Ureter (tissue), 1 donor: Measurements from ENCODE around the gene LIN37. TPM values are rescaled to one million over a fixed set of nuclear protein-coding genes. Genes with fewer than 3 reads are reported as not detected.
"Not testable (repeated sequence)": the region's sequence is repeated elsewhere in the genome, so short reads cannot be mapped to it uniquely, and the experiment has no call there.

Experiments
- DNase-seq: peaks from one replicate; pipeline ENCODE4 v3.0.0-alpha.2; 2020; ENCODE audit warnings: low spot score
- total RNA-seq: library from RNA; stranded (reverse); gene quantifications from one replicate; pipeline ENCODE4 v1.2.4, GENCODE V29; 2023
- donor health status: DM: yes; HTN: yes; CAD: no.

The LIN37 gene
- total RNA-seq, 1 donor from 2014 or later, result 7.2 TPM

DNA sequence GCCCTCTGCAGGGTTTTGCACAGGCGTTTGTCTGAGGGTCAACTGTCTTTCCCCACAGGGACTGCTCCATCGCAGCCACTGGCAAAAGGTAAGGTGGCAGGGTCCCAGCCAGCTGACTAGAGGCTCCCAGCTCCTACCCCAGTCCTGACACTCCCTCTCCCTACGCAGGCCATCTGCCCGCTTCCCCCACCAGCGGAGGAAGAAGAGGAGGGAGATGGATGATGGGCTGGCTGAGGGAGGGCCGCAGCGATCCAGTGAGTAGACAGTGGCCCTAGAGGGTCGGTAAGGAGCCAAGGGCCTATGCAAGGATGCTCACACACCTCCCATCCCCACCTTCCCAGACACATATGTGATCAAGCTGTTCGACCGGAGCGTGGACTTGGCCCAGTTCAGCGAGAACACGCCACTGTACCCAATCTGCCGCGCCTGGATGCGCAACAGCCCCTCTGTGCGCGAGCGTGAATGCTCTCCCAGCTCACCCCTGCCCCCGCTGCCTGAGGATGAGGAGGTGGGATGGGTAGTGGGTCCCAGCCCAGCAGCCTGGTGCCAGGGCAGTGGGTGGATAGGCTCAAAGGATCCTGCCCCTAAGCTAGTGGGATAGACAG lies 4.5 kb downstream of the LIN37 start:
- DNase-seq, result no peak

DNA sequence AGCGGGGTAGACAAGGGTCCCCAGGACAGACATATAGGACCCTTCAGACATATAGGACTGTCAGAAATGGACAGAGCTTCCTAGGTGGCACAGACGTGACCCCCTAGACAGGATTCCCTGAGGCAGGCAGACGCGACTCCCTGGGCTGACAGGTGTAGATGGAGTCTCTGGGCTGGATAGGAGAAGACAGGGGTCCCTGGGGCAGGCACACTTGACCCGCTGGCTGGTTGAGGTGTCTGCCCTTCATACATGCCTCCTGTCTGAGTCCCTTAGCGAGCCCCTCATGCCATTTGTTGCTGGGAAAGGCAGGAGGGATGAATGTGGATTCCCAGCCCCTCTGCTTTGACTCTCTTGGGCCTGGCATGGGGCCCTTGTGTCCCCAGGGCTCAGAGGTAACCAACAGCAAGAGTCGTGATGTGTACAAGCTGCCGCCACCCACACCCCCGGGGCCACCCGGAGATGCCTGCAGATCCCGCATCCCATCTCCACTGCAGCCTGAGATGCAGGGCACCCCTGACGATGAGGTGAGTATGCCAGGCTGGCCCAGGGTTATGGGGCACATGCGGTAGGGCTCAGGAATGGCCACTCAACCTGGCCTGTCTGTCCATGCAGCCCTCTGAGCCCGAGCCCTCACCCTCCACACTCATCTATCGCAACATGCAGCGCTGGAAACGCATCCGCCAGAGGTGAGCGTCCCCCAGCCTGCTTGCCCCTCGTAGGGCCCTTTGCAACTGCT lies 5.4 kb downstream of the LIN37 start:
- DNase-seq, result peak; percentile 45

DNA sequence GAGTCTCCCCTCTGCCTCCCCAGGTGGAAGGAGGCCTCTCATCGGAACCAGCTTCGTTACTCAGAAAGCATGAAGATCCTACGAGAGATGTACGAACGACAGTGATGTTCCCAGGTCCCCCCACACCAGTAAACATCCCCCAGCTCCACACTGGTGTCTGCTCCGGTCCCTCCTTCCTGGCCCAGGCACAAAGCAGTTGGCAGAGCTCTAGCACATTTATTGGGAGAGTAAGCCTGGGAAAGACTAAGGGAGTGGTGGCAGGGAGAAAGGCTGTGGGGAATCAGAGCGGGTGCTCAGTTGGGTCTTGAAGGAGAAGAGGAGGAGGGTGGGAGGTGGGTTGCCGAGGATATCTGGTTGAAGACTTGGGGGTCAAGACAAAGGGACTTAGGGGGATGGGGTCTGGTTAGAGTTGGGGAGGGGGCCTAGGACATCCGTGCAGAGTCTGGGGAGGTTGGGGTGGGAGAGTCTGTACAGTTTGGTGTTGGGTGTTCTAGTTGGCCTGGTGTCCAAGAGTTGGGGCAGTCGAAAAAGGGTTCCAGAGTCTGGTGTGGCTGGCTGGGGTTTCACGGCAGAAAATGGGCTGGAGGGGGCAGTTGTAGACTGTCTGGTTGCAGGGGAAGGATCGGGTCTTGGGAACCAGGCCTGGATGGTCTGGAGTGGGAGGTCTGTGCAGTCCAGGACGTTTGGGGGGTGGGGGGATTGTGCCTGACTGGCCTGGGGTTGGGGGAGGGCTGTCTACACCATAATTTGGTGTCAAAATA lies 6.2 kb downstream of the LIN37 start:
- peak; percentile 44 for DNase-seq

DNA sequence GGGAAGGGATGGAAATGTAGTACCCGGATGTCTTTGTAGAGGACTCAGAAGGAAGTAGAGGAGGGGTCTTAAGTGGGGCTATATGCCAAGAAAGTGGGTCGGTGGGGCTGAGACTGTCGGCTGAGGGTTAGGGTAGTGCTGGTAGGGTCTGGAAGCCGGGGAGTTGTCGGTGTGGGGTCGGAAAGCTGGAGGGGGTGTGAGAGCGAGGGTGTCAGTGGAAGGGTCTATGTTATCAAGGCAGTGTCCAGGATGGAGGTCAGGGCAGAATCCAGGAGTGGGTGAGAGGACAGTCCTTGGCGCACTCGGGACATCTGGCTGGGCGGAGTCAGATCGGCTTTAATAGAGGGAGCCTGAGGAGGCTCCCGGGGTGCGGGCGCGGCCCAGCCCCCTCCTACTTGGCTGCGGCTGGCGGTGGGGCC lies 6.8 kb downstream of the LIN37 start:
- DNase-seq, result no peak

DNA sequence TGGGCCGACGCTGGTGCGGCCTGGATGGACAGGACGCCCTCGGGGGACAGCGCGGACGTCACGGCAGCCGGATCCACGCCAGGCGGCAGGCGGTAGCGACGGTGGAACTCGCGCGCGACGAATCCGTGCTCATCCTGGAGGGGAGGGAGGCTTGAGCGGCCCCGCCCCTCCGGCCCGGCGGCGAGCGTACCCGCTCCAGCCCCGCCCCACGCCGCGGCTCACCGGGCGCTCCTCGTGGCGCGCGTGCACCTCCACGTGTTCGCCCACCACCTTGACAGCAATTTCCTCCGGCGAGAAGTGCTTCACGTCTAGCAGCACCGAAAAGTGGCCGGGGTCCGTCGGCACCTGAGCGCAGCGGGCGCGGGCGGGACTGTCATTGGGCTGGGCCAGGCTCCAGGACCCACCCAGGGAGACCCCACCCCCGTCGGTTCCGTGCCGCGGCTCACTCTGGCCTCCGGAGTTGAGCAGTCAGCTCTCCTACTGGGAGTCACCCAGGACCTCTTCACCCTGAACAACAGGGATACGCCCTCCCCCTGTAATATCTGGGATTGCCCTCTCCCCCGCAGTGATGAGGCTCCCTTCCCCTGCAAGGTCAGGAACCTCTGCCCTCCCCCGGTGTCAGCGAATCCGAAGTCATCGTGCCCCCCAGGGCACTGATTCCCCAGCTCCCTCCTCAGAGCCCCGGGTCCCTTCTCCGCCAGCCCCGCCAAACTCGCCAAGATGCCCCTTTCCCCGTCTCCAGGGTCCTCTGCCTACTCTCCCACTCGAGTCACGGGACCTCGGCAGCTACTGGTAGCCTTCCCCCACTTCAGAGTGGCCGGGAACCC lies 7.4 kb downstream of the LIN37 start:
- DNase-seq, result peak; percentile 85

DNA sequence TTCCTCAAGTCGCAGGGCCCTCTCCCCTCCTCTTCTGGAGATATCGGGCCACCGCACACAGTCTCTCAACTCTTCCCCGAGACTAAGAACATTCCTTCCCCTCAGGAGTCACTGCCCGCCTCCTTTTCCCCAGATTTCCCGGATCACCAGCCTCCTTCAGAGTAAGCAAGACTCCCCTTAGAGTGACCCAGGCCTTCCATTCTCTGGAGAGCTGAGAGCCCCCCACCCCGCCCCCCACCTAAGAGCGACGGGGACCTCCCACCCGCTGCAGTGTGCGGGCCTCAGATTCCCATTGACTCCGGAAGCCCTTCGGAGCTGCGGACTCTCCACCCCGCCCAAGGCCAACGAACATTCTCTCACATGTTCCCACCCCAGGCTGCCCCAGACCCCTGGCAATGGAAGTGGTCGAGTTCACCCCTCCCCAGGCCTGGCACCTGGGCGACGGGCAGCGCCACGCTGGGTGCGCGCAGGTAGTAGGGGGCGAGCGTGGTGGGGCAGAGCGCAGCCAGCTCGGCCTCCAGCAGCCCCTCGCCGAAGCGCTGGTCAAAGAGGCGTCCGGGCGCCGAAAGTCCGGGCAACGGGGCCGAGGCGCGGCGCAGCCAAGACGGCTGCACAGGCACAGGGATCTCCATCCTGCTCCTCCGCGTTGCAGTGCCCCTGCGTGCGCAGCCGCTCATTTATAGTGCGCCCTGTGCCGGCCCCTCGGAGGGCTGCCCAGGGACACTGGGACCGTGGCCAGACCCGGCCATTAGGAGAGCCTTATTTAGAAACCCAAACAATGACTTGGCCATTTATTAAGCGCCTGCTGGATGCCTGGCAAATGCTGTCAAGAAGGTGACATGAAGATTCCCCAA lies 8.2 kb downstream of the LIN37 start, which contains the start of gene HSPB6:
TSS of gene HSPB6 (minus strand) at position 653 of the 854 bp plus-strand sequence. CDS start at position 632, 21 bp downstream.
- peak; percentile 77 for DNase-seq

DNA sequence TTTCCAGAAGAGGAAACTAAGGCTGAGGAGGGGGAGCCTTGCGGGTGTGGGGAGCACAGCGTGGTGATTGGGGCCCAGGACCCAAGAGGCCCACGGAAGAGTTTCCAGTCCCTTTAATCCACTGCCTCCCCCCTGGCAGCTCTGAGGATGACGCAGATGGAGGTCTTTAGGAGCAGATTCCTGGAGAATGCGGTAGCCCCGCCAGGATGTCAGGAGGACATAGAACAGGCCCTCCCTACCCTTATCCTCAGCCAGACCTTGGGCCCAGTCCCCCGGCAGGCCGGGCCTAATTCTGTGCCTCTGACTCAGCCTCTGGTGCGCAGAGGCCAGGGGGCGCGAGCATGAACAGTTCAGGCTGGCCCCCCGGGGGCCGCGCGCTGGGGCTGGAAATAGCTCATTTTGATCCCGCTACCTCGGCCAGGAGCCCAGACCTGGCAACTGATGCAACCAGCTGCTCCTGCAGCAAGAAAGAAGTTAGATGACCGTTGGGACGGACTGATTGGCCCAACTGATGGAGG lies 8.9 kb downstream of the LIN37 start:
- peak; percentile 81 for DNase-seq

DNA sequence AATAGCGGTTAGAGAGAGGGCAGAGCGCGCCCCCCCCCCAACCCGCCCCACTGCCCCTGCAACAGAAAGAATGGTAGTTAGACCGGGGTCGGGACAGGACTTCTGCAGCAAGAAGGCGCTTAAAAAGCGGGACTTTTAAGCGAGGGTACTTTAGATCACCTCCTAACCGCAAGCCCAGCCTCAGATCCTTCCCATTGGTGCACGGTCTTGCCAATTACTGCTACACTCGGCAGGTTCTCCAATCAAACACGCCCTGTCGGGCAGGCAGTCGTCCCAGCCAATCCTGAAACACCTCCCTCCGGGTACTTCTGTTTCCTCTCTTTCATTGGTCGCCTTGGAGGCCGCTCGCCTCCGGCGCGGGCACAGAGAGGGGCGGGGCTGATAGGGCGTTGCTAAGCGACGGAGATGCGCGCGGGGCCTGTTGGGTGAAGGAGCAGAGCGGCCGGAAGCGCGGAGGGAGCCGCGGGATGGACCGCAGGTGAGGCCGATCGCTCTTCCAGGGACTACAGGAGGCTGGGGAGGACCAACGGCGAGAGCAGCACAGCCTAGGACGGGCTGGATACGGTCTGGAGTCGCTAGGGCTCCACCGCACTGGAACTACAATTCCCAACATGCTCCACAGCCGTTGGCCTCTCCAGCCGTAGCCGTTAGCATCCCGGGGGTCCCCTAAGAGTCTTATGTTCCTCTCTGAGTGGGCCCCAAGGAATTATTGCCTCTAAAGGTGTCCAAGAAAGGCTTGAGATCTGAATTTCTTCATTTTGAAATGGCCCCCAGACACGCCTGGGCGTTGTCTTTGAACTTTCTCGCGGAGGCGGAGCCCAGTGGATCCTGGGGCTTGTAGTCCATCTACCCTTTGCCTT lies 9.6 kb downstream of the LIN37 start, which contains the start of gene PROSER3:
TSS of gene PROSER3 (plus strand) at position 428 of the 860 bp plus-strand sequence. CDS start at position 468, 40 bp downstream.
- peak; percentile 99 for DNase-seq

DNA sequence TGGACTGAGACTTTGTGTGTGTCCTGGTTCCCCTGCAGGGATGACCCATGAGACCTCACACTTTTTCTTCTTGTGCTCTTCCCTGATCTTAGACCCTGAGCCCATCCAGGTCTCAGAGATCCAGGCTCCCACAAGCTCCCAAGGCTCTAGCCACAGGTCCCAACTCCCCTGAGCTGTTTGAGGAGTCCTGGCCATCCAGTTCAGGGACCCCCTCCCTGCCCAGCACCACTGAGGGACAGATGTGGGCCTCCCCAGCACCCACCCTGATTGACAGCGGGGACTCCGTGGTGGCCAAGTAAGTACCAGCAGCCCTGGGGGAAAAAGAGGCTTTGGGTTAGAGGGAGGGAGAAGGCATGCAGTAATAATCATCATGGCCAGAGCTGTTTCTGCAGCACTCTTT lies 11.3 kb downstream of the LIN37 start:
- DNase-seq, result no peak

DNA sequence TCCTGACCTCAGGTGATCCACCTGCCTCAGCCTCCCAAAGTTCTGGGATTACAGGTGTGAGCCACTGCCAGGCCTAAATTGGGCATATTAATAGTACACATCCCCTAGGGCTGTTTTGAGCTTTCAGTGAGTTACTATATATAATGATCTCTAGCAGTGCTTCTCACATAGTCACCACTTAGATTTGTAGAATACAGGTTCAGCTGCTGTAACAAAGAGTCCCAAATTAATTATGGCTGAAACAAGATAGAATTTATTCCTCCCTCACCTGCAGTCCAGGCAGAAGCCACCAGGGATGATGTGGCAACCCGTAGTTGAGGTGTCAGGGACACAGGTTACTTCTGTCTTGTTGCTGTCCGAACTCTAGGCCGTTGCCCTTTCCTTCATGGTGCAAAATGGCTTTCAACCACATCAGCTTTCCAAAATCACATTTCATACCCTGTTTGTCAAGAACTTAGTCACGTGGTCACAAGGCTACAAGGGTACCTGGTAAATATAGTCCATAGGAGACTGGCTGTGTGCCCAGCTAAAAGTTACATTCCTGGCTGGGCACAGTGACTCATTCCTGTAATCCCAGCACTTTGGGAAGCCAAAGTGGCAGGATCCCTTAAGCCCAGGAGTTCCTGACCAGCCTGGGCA lies 12.5 kb downstream of the LIN37 start:
- no peak for DNase-seq

DNA sequence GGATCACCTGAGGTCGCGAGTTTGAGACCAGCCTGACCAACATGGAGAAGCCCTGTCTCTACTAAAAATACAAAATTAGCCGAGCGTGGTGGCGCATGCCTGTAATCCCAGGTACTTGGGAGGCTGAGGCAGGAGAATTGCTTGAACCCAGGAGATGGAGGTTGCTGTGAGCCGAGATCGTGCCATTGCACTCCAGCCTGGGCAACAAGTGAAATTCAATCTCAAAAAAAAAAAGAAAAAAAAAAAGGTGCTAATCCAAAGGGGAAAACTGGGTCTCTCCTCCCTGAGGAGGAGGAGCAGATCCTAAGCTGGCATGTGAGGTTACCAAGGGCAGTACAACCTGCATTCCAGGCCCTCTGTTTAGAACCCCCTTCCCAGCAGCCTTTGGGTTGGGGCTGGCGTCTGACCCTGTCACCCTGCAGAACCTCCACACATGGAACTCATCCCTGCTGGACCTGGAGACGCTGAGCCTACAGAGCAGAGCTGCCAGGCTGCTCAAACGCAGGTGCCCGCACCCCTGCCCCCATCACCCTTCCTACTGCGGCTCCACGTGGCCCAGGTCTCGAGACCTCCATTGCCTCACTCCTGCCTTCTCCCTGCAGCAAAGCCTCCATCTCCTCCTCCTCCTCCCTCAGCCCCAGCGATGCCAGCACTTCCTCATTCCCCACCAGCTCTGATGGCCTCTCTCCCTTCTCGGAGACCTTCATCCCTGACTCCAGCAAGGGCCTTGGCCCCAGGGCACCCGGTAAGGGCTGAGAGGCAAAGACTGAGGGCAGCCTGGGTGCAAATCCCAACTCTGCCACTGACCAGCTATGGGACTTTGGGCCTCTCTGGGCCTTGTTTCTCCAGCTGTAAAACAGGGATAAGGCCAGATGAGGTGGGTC lies 16.3 kb downstream of the LIN37 start:
- no peak for DNase-seq

DNA sequence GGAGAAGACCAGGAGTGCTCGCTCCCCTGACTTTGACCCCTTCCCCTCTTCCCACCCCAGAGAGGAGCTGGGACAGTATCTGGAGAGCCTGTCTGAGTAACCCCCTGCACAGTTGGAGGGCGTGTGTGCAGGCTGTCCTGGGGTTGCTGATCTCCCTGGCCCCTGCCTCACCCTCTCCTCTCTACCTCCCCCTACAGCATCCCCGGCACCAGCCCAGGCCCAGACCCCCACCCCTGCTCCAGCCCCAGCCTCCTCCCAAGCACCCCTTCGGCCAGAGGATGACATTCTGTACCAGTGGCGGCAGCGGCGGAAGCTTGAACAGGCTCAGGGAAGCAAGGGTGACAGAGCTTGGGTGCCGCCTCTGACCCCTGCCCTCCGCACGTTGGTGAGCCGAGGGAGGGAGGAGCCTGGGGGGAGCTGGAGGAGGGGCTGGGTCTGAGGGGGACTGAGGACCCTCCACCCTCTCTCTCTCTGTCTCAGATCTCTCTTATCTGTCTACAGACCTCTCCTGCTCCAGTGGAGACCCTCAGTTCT lies 18.3 kb downstream of the LIN37 start:
- DNase-seq, result no peak

DNA sequence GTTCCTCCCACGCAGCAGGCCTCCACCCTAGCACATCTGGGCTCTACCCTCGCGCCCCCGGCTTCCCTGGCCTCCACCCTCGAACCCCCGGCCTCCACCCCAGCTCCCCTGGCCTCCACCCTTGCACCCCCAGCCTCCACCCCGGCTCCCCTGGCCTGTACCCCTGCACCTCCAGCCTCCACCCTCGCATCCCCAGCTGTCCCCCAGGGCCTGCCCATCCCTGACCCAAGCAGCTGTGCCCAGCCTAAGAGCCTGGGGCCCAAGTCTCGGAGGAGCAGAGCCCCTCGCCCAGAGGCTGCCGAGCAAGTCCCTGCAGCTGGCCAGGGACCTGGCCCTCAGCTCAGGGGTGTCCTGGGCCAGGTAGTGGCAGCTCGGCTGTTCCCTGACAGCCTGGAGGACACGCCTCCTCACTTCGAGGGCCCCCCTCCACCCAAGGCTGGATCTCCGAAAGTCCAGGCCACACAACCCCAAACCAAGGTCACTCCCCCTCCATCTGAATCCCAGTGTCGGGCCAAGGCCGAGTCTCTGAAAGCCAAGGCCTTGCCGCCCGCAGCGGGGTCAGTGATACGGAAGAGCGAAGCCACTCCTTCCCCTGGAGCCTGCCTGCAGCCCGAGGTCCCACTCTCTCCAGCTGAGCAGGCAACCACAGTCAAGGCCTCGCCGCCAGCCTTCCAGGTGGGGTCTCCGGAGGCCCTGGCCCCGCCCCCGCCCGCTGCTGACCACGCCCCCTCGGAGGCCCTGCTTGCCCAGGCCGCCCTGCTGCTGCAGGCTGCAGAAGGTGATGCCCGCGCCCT lies 19.1 kb downstream of the LIN37 start:
- no peak for DNase-seq

DNA sequence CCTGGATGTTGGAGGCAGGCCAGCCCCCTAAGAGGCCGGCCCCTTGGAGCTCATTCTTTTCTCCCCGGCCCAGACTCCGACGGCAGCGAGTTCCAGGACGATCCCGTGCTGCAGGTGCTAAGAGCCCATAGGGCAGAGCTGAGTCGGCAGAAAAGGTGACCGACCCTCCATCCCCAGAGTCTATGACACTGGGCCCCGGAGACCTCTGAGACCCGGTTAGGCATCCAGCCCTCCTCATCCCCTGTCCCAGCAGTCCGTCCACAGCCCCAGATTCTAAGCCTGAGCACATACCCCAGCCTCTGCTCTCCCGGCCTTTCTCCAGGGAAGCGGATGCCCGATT lies 19.7 kb downstream of the LIN37 start:
- DNase-seq, result no peak

DNA sequence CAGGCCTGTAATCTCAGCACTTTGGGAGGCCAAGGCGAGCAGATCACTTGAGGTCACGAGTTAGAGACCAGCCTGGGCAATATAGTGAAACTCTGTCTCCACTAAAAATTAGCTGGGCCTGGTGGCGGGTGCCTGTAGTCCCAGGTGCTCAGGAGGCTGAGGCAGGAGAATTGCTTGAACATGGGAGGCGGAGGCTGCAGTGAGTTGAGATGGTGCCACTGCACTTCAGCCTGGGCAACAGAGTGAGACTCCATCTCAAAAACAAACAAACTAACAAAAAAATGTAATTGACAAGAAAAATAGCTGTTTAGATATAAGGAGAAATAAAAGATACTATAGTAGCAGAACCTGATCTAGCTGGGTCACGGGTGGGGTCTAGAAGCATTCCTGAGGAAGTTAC lies 24.0 kb downstream of the LIN37 start:
- not testable (repeated sequence) for DNase-seq

DNA sequence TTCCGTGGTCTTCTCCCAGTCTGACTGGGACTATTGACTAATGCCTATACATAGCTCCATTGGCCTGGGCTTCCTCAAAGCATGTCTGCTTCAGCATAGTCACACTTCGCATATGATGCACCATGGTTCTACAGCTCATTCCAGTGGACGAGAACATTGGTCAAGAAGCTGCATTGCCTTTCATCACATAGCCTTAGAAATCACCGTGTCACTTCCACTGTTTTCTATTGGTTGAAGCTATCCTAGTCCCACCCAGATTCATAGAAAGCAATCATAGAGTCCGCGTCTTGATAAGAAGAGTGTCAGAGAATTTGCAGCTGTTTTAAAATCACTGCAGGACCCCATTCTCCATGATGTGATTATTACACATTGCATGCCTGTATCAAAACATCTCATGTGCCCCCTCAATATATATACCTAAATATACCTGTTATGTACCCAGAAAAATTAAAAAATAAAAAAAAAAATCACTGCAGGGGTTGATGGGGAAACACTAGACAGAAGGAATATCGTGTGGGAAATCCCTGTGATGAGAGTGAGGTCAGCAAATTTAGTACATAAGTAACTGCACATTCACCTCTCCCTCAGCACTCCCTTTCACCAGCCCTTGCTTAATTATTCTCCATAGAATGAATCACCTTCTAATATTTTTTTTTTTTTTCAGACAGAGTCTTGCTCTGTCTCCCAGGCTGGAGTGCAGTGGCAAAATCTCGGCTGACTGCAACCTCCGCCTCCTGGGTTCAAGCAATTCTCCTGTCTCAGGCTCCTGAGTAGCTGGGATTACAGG lies 24.8 kb downstream of the LIN37 start:
- no peak for DNase-seq
